ENCODE results near the gene LARP7.

Gene LARP7

GRCh38 chr4:112646632-112647537, 9.9 kb downstream of the LARP7 start:
- TF ChIP-seq, protein P1, sequence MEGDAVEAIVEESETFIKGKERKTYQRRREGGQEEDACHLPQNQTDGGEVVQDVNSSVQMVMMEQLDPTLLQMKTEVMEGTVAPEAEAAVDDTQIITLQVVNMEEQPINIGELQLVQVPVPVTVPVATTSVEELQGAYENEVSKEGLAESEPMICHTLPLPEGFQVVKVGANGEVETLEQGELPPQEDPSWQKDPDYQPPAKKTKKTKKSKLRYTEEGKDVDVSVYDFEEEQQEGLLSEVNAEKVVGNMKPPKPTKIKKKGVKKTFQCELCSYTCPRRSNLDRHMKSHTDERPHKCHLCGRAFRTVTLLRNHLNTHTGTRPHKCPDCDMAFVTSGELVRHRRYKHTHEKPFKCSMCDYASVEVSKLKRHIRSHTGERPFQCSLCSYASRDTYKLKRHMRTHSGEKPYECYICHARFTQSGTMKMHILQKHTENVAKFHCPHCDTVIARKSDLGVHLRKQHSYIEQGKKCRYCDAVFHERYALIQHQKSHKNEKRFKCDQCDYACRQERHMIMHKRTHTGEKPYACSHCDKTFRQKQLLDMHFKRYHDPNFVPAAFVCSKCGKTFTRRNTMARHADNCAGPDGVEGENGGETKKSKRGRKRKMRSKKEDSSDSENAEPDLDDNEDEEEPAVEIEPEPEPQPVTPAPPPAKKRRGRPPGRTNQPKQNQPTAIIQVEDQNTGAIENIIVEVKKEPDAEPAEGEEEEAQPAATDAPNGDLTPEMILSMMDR (IDR thresholded peaks at IDR 0.05), result no peak
- TF ChIP-seq ZFX (IDR thresholded peaks at IDR 0.05; ENCODE audit: borderline replicate concordance), result no peak

DNA sequence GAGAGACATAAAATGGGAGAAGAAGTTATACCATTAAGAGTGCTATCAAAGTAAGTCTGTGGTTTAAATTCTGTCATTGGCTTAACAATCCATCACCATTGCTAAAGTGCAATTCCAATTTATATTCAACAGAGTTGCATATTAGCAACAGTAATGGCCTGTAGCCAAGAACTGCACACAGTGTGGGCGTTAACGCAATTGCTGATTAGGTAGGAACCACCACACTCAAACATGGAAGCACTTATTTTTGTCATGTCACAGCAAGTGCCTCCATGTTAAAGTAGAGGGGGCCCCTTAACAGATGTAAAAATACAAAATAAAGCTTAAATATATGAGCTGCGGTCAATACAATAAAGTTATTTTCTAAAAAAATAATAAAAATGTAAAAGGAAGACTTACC, 10.8 kb downstream of the LARP7 start:
- no peak overlapping the region for H3K27ac ChIP-seq
- TF ChIP-seq, protein P1 (IDR thresholded peaks at IDR 0.05), result no peak
- no peak for TF ChIP-seq ZFX (IDR thresholded peaks at IDR 0.05; ENCODE audit: borderline replicate concordance)

More at GRCh38 chr4:112646632-112647537, 9.9 kb downstream of the LARP7 start:
- no peak overlapping the region for H3K27ac ChIP-seq

DNA sequence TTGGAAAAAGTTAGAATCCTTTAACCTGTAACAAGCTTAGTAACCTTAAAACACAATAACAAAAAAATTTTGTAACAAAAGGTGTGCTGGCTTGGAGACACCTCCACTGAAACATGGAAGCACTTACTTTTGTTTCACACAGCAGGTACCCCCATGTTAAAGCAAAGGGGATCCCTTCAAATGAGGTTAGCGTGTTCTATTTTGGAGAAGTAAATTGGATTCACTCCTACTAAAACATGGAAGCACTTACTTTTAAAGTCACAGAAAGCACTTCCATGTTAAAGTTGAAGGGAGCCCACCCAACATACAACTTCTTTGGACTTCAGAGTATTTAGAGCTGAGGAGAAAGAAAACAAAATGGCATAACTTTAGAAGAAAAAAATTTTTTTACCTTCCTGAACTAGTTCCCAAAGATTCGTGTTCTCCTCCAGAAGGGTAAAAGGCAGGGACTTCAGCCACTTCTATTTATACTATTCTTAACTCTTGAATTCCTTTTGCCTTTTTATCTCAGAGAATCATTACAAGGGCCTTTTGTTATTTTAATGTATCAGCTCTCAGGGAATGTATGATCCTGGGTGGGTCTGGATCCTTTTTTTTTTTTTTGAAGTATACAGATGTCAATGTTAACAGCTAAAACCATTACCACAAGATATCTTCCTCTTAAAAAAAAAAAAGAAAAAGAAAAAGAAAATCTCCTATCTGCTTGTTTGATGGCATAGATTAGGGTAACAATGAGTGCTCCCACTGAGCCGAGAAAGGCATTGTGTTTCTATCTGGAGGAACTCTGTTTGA, 11.5 kb downstream of the LARP7 start:
- no peak for TF ChIP-seq ZFX (IDR thresholded peaks at IDR 0.05; ENCODE audit: borderline replicate concordance)
- TF ChIP-seq, protein P1 (IDR thresholded peaks at IDR 0.05), result no peak
- no peak overlapping the region for H3K27ac ChIP-seq

GRCh38 chr4:112649055-112649408, 12.1 kb downstream of the LARP7 start:
- H3K27ac ChIP-seq, result no peak overlapping the region
- TF ChIP-seq, protein P1 (IDR thresholded peaks at IDR 0.05), result no peak
- TF ChIP-seq ZFX (IDR thresholded peaks at IDR 0.05; ENCODE audit: borderline replicate concordance), result no peak

DNA sequence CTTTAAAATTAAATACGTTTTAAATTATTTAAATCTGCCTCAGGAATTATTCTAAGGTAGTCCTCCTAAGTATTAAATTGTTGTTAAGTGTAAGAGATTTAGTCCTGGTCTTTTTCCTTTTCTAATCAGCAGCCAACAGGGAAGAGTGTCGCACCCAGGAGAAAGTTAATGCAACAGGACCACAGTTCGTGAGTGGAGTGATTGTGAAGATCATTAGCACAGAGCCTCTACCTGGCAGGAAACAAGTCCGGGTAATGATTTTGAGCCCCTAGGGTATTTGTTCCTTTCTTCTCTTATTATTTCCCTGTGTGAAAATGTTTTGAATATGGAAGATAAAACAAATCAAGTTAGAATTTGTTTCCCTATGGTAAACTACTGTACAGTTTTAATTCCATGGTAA, 13.4 kb downstream of the LARP7 start:
- TF ChIP-seq, protein P1 (IDR thresholded peaks at IDR 0.05), result no peak
- no peak for TF ChIP-seq ZFX (IDR thresholded peaks at IDR 0.05; ENCODE audit: borderline replicate concordance)
- no peak overlapping the region for H3K27ac ChIP-seq

GRCh38 chr4:112651641-112652040, 14.7 kb downstream of the LARP7 start:
- H3K27ac ChIP-seq, result no peak overlapping the region
- TF ChIP-seq, protein P1 (IDR thresholded peaks at IDR 0.05), result no peak
- TF ChIP-seq ZFX (IDR thresholded peaks at IDR 0.05; ENCODE audit: borderline replicate concordance), result no peak

DNA sequence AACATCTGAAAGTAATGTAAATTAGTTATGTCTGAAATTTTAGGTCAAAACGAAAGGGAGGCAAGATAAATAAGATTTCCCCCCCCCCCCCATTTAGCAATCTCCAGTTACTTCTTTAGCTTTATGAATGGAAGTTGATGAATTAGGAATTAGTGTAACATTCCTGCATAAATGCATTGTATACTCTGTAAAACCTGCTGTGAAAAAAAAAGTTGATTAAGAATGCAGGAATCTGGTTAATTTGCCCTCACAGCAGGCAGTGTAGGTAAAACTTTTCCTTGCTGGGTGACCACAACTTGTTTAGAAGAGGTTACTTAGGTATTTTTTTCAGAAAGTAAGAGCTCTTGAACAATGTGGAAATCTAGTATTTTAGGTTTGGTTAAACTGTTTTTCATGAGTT, 15.3 kb downstream of the LARP7 start:
- no peak overlapping the region for H3K27ac ChIP-seq
- TF ChIP-seq, protein P1 (IDR thresholded peaks at IDR 0.05), result no peak
- no peak for TF ChIP-seq ZFX (IDR thresholded peaks at IDR 0.05; ENCODE audit: borderline replicate concordance)
